Left lung (tissue), 10 donors: ENCODE results near the gene HBQ1. TPM values are rescaled to one million over a fixed set of nuclear protein-coding genes. Genes with fewer than 3 reads are reported as not detected.
"Not testable (repeated sequence)": the region's sequence is repeated elsewhere in the genome, so short reads cannot be mapped to it uniquely, and the experiment has no call there.

Experiments used
- ATAC-seq: fragments of 200-7000 bp; cut with Tn5 transposase; one replicate; pipeline ENCODE4 v1.9.1; 2020; ENCODE audit warnings: moderate library complexity
- DNase-seq, 4 donors: peaks; one replicate each; pipeline ENCODE4 v3.0.0-alpha.2; 2013 to 2020
- H3K27ac ChIP-seq, 2 donors: fragments of 200-600 bp; sonication (generic) in 1 of 2; one replicate each; pipeline versions ENCODE4 v1.5.0 to v1.8.0; 2020 to 2021
- H3K27me3 ChIP-seq, 2 donors: fragments of 200-600 bp; sonication (generic) in 1 of 2; one replicate each; pipeline versions ENCODE4 v1.5.0 to v1.8.0; 2020 to 2021
- H3K36me3 ChIP-seq, 2 donors: fragments of 200-600 bp; sonication (generic) in 1 of 2; one replicate each; pipeline versions ENCODE4 v1.5.0 to v1.8.0; 2020 to 2021
- H3K4me1 ChIP-seq, 2 donors: fragments of 200-600 bp; one replicate each; pipeline ENCODE4 v1.8.0; 2021
- H3K4me3 ChIP-seq, 2 donors: fragments of 200-600 bp; sonication (generic) in 1 of 2; one replicate each; pipeline versions ENCODE4 v1.5.0 to v1.8.0; 2020 to 2021; ENCODE audit warnings: mild to moderate bottlenecking in 1 of 2
- H3K9me3 ChIP-seq, 2 donors: fragments of 200-600 bp; sonication (generic) in 1 of 2; one replicate each; pipeline versions ENCODE4 v1.5.0 to v1.8.0; 2020 to 2021
- intact Hi-C, 2 donors: fragments of 100-400 bp; cut with DNase I; formaldehyde crosslinking; loops; one replicate each; pipeline versions ENCODE4 v1.11.2 to v1.14.2; 2022
- polyA plus RNA-seq, 6 donors: library from polyadenylated mRNA; unstranded; fragments of 120-200 nt; gene quantifications; one replicate each; pipeline ENCODE4 v1.2.1, GENCODE V29; 2013; ENCODE audit not compliant: insufficient read length in 6 of 6
- total RNA-seq, 2 donors: library from RNA; stranded (reverse); fragmentation: NEBNext Ultra II Directional; extraction: Animal tissue kit (Norgen Biotek cat#: 25700); gene quantifications; one replicate each; pipeline ENCODE4 v1.2.1, GENCODE V29; 2021
- TF ChIP-seq, protein P1 (sequence below), 2 donors: fragments of 200-600 bp; sonication (generic) in 1 of 2; IDR thresholded peaks; one replicate each; pipeline versions ENCODE4 v1.5.0 to v1.8.0; 2021; ENCODE audit warnings: antibody characterized with exemption in 2 of 2
- donor health status: DM: no; HTN: yes; CAD: no.
- donor health status: DM: no; HTN: no; CAD: no.

Gene HBQ1
- total and polyA plus RNA-seq, 8 donors, result 0.42 to 1.8 (median 1.1) TPM; not detected in 2

DNA sequence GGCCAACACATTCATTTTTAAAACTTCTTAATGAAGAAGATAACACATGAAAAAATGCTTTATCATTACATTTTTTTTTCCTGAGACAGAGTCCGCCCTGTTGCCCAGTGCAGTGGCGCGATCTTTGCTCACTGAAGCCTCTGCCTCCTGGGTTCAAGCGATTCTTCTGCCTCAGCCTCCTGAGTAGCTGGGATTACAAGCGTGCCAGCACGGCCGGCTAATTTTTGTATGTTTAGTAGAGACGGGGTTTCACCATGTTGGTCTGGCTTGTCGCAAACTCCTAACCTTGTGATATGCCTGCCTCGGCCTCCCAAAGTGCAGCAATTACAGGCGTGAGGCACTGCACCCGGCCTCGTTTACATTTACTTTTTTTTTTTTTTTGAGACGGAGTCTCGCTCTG, 13.2 kb downstream of the HBQ1 start:
- DNase-seq, result no peak
- Histone ChIP-seq H3K27me3 (no peaks in the 10 kb centered on the region), H3K4me1 (no peaks in the 10 kb centered on the region), H3K9me3 (no peaks in the 10 kb centered on the region), H3K36me3 (peaks cover 0 to 100% of the 10 kb centered on the region in 2 donors), H3K4me3 (no peak overlapping the region), H3K27ac (no peak overlapping the region)
- intact Hi-C loops, result no loop called here
- ATAC-seq, result no peak
- TF ChIP-seq, protein P1, sequence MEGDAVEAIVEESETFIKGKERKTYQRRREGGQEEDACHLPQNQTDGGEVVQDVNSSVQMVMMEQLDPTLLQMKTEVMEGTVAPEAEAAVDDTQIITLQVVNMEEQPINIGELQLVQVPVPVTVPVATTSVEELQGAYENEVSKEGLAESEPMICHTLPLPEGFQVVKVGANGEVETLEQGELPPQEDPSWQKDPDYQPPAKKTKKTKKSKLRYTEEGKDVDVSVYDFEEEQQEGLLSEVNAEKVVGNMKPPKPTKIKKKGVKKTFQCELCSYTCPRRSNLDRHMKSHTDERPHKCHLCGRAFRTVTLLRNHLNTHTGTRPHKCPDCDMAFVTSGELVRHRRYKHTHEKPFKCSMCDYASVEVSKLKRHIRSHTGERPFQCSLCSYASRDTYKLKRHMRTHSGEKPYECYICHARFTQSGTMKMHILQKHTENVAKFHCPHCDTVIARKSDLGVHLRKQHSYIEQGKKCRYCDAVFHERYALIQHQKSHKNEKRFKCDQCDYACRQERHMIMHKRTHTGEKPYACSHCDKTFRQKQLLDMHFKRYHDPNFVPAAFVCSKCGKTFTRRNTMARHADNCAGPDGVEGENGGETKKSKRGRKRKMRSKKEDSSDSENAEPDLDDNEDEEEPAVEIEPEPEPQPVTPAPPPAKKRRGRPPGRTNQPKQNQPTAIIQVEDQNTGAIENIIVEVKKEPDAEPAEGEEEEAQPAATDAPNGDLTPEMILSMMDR (IDR thresholded peaks at IDR 0.05), result no peak

DNA sequence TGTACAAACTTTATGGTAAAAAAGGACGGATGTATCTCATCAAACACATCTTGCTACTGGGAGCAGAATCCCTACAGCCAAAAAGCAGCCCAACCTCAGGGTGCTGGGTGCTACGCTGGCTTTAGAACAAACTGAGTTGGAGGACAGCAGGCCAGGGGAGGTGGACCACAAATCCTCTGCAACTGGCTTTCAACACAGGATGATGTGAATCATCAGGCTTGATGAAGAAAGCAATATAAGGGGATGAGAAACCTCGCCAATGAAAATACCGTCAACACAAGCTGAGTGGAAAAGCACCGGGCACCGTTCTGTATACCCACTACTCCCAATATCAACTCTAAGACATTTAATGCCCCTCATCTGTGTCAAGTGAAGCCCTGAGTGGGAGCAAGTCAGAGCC, 14.3 kb downstream of the HBQ1 start:
- Histone ChIP-seq H3K9me3 (no peaks in the 10 kb centered on the region), H3K4me3 (no peak overlapping the region), H3K27me3 (no peaks in the 10 kb centered on the region), H3K4me1 (no peaks in the 10 kb centered on the region), H3K27ac (no peak overlapping the region), H3K36me3 (peaks cover 0 to 100% of the 10 kb centered on the region in 2 donors)
- DNase-seq (no peak), ATAC-seq (no peak)
- intact Hi-C loops, result no loop called here
- TF ChIP-seq, protein P1 (IDR thresholded peaks at IDR 0.05), result no peak

DNA sequence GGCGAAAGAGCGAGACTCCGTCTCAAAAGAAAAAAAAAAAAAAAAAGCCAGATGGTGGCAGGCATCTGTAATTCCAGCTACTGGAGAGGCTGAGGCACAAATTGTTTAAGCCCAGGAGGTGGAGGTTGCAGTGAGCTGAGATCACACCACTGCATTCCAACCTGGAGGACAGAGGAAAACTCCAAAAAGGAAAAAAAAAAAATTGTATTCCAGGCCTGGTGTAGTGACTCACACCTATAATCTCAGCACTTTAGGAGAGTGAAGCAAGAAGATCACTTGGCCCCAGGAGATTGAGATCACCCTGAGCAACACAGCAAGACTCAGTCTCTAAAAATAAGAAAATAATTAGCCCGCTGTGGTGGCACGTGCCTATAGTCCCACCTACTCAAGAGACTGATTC, 20.1 kb downstream of the HBQ1 start:
- H3K27me3 ChIP-seq, result no peaks in the 10 kb centered on the region
- H3K4me1 ChIP-seq, result no peaks in the 10 kb centered on the region
- H3K36me3 ChIP-seq, result peaks cover 0 to 97% of the 10 kb centered on the region in 2 donors
- ATAC-seq, result no peak
- no peak for DNase-seq
- H3K27ac ChIP-seq, result no peak overlapping the region
- intact Hi-C loops, result no loop called here
- H3K9me3 ChIP-seq, result no peaks in the 10 kb centered on the region
- TF ChIP-seq, protein P1 (IDR thresholded peaks at IDR 0.05), result no peak
- H3K4me3 ChIP-seq, result no peak overlapping the region

DNA sequence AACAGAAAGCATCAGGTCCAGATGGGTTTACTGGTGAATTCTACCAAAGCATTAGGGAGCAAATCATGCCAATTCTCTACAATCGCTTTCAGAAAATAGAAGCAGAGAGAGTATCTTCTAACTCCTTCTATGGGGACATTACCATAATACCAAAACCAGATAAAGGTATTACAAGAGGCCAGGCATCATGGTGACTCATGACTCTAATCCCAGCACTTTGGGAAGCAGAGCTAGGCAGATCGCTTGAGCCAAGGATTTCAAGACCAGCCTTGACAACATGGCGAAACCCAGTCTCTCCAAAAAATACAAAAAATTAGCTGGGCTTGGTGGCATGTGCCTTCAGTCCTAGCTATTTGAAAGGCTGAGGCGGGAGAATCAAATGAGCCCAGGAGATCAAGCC, 23.0 kb downstream of the HBQ1 start:
- no peaks in the 10 kb centered on the region for H3K4me1 ChIP-seq
- peaks cover 0 to 97% of the 10 kb centered on the region in 2 donors for H3K36me3 ChIP-seq
- no peaks in the 10 kb centered on the region for H3K9me3 ChIP-seq
- H3K27ac ChIP-seq, result no peak overlapping the region
- DNase-seq (no peak), ATAC-seq (no peak)
- TF ChIP-seq, protein P1 (IDR thresholded peaks at IDR 0.05), result no peak
- intact Hi-C loops, result no loop called here
- H3K27me3 ChIP-seq, result no peaks in the 10 kb centered on the region
- H3K4me3 ChIP-seq, result no peak overlapping the region

DNA sequence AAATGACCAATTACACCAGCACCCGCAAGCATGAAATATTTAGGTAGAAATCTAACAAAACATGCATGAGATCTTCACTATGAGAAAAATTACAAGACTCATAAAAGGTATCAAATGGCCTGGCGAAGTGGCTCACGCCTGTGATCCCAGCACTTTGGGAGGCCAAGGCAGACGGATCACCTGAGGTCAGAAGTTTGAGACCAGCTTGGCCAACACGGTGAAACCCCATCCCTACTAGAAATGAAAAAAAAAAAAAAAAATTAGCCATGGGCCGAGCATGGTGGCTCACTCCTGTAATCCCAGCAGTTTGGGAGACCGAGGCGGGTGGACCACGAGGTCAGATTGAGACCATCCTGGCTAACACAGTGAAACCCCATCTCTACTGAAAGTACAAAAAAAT, 23.8 kb downstream of the HBQ1 start:
- intact Hi-C loops, result not testable (repeated sequence)
- peaks cover 0 to 97% of the 10 kb centered on the region in 2 donors for H3K36me3 ChIP-seq

DNA sequence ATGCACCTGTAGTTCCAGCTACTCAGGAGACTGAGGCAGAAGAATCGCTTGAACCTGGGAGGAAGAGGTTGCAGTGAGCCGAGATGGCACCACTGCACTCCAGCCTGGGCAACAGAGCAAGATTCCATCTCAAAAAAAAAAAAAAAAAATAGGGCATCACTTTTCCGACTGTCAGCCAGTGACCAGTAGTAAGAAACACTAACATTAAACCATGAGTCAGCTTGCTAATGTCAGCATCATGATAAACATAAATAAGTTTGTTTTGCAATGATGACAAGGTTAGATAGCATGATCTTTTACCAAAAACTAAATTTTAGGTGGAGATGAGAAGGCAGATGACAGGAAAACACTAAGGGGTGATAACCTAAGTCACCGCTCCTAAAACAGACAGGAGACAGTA, 29.1 kb downstream of the HBQ1 start:
- H3K36me3 ChIP-seq, result peaks cover 0 to 99% of the 10 kb centered on the region in 2 donors
- H3K4me1 ChIP-seq, intact Hi-C loops, H3K9me3 ChIP-seq, H3K27ac ChIP-seq, DNase-seq, ATAC-seq, H3K4me3 ChIP-seq, H3K27me3 ChIP-seq: not testable (repeated sequence)

More for the DNA sequence above, 23.8 kb downstream of the HBQ1 start:
- not testable (repeated sequence) for H3K27me3 ChIP-seq, DNase-seq, H3K4me1 ChIP-seq, H3K4me3 ChIP-seq, H3K27ac ChIP-seq, H3K9me3 ChIP-seq, ATAC-seq

DNA sequence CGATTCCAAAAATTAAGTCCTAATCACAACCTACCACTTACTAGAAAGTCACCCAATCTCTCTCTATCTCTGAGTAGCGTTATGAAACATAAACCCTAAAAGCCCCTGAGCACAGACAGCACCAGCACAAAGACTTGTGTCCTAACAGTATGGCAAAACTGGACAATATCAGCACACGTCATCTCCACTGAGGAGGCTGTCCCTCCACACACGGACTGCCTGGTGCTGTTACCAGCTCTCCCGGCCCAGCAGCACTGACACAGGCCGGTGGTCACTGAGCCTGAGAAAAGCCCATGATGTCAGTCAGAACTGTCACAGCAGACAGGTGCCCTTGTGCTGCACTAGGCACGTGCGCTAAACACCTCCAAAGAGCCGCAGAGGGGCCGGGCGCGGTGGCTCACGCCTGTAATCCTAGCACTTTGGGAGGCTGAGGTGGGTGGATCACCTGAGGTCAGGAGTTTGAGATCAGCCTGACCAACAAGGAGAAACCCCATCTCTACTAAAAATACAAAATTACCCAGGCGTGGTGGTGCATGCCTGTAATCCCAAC, 31.4 kb downstream of the HBQ1 start:
- peaks cover 0 to 99% of the 10 kb centered on the region in 2 donors for H3K36me3 ChIP-seq
- H3K4me3 ChIP-seq, H3K27ac ChIP-seq, DNase-seq, H3K27me3 ChIP-seq, H3K4me1 ChIP-seq, H3K9me3 ChIP-seq, ATAC-seq: not testable (repeated sequence)
- intact Hi-C loops, result loop anchor here in 1 of 2 donors (10.0 kb wide), 1 partner anchor 143 kb away; the partner anchor contains the start of gene AXIN1
